HG03521 (cell line): ENCODE results near the gene PLBD2.

Experiments
- ATAC-seq: cut with Tn5 transposase; IDR thresholded peaks from one replicate; pipeline ENCODE4 v1.9.1; 2021; ENCODE audit warnings: mild to moderate bottlenecking, moderate library complexity; ENCODE audit not compliant: unreplicated experiment

Gene PLBD2

DNA sequence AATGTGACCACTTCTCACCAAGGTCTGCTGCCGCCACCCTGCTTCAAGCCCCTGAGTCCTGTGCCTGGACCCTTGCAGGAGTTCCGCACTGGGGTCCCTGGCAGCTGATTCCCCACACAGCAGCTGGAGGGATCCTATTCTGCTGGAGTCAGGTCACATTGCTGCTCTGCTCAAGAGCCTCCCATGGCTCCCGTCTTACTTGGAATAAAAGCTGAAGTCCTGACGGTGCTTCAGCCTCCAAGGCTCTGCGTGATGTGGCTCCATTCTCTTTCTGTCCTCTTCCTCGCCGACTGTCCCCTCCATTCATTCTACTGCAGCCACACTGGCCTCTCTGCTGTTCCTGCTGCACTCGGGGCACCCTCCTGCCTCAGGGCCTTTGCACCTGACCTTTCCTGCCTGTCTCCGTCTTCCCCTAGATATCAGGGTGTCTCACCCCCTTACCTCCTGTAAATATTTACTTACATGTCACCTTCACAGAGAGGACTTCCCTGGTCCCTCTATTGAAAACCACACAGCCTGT is 56.2 kb downstream of the PLBD2 start:
- no peak for ATAC-seq

DNA sequence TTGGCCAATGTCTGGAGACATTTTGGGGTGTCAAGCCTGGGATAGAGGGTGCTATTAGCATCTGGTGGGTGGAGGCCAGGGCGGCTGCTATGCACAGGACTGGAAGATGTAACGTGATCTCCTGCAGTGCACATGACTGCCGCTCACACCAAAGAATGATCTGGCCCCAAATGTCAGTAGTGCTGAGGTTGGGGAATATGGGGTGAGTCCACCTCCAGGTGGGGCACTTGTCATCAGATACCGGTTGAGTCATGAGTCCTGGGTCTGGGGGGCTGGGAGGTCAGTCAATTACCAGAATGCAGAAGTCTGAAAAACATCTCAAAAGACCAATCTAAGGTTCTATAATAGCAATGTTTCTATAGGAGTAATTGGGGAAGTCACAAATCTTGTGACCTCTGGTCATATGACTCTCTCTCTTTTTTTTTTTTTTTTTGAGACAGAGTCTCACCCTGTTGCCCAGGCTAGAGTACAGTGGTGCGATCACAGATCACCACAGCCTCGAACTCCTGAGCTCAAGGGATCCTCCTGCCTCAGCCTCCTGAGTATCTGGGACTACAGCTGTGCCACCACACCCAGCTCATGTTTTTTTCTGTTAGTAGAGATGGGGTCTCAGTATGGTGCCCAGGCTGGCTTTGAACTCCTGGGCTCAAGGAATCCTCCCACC is 57.8 kb downstream of the PLBD2 start:
- ATAC-seq, result no peak

DNA sequence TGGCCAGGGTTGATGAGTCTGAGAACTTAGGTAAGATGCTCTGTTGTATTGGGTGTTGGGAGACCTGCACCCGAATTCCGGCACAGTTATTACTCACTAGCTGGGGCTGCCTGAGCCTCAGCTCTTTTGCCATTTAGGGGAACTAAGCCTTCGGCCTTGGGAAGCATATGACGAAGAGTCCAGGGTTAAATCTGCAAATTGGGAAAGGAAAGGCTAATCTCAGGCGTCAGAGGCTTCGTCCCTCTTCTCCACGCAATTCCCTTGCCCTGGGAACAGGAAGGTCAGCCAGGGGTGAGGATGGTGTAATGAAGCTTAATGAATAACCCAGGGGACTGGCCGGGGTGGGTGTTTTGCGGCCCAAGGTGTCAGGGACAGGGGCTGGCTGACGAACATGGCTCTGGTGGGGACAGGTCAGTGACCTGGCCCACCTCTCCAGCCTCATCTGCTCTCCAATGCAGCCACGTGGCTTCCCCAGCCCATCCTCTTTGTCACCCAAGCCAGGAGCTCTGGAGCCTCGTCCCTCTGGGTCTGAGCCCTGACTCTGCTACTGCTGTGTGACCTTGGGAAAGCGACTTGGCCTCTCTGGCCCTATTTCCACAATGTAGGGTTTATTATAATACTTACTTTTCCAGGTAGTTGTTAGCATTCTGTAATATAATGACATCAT is 60.0 kb downstream of the PLBD2 start:
- ATAC-seq, result no peak

DNA sequence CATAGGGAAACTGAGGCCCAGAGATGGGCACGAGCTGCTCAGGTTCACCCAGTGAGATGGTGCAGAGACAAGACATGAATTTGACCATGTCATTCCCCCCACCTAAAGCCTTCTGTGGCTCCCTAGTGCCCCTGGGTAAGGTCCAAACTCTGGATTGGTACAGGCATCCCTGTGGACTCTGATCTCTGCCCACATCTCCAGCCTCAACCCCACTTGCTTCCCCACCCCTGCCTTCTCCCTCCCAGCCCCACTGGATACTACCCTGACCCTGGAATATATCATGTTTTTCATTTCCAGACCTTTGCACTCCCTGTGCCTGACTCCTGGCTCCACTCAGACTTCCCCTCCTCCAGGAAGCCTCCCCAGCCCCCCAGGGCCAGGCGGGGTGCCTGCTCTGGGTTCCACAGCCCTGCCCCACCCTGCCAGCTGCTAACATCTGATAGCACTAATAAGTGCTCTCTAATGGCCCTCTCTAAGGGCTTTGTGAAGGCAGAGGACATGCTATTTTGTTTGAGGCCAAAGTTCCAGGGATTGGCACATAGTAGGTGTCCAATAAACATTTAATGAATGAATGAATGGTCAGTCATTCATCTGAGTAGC is 62.7 kb downstream of the PLBD2 start:
- ATAC-seq, result no peak

DNA sequence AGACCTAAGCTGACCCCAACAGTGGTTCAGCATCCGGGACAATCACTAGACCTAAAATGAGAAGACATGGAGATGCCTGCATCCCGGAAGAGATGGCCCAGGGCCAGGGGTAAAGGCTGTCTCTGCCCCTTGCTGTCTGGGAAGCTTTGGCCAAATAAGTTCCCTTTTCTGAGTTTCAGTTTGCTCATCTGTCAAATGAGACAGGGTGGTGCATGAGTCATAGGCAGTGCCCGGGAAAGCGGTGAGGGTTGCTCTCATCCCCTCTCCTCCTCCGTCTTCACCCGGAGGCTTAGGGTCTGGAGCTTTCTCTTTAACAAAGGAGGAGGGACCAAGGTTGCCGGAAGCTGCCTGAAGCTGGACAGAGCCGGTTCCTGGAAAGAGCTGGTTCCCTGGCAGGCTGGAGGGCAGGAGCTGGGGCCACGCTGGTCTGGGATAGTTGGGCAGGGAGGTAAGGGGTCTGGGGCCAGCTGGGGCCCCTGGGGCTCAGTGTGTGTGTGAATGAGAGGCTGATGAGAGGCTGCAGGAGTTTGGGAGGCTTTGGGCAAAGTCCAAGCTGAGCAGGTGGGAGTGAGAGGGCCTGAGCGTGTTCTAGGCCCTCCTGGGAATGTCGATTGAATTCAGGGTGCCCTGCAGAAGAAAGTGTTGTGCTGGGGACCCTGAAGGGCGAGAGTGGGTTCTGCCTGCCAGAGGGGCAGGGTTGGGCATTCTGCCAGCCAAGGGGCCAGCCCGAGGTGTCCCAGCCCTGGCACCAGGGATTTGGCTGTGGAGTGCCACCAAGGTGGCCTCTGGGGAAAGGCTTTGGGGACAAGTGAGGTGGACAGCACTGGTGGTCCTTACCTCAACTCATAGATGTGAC is 63.9 kb downstream of the PLBD2 start, which contains the start of gene SDSL:
Gene SDSL, plus strand, starts transcription at position 351 of the 856 bp plus-strand sequence. CDS start 5,603 bp downstream, outside the sequence.
- peak; percentile 68 for ATAC-seq

DNA sequence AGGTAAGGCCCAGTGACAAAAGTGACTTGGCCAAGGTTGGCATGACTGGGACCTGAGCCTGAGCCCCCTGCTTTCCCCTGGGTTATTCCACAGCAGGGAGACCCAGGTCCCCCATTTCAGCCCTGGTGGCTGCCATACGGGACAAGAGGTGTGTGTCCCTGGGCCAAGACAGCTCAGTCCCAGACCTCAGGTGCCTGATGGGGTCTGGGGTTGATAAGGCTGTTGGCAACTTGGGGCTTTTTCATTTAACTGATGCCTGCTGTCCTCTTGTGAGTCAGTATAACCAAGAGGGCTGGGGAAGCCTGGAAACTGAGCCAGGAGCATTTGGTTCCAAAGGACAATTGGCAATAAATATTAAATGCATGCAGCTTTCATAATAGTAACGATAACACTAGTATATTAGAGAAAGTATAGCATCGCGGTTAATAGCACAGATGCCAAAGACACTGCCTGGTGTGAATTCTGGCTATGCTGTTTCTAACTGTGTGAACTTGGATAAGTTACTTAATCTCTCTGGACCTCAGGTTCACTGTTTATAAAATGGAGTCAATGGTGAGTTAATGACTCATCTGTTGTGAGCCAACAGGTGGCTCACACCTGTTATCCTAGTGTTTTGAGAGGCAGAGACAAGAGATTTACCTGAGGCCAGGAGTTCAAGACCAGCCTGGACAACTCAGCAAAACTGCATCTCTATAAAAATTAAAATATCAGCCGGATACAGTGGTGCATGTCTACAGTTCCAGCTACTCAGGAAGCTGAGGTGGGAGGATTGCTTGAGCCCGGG is 64.7 kb downstream of the PLBD2 start:
- ATAC-seq, result no peak

DNA sequence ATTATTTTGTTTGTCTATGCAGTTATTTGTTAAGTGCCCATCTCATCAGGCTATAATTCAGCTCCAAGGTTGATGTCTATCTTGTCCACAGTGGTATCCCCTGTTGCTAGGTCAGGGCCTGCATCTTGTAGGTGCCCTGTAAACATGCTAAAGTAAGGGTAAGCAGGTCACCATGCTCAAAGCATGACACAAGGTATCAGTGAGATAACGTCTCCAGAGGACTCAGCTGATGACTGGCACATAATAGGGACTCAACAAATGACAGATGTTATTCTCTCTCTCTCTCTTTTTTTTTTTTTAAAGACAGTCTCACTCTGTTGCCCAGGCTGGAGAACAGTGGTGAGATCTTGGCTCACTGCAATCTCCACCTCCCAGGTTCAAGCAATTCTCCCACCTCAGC is 66.1 kb downstream of the PLBD2 start:
- no peak for ATAC-seq

DNA sequence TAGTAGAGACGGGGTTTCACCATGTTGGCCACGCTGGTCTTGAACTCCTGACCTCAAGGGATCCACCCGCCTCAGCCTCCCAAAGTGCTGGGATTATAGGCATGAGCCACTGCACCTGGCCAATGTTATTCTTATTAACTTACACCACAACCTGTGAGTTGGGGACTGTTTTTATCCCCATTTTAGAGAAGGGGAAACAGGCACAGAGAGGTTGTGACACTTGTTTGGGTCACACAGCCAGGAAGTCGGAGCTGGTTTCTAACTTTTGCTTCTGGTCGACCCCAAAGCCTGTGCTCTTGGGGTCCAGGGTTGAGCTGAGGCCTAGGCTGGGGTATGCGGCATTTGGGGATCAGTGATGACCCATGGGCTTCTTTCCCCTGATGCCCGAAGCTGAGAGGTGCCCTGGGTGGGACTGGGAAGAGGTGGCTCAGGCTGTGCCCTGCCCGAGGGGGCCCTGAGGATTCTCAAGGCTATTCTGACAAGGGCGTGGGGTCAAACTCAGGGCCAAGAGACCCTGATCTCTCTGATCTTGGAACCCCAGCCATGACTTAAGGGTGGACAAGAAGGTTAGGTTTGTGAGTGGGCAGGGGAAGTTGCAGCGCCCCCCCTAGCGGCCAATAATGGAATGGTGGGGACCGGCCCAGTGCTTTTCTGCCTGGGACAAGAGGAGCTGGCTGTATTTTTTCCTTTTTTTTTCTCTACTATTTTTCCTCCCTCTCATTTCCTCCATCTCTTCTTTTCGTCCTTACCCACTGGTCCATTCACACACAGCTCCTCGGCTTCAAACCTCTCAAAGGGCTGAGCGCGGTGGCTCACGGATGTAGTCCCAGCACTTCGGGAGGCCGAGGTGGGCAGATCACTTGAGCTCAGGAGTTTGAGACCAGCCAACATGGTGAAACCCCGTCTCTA is 66.8 kb downstream of the PLBD2 start:
- no peak for ATAC-seq

DNA sequence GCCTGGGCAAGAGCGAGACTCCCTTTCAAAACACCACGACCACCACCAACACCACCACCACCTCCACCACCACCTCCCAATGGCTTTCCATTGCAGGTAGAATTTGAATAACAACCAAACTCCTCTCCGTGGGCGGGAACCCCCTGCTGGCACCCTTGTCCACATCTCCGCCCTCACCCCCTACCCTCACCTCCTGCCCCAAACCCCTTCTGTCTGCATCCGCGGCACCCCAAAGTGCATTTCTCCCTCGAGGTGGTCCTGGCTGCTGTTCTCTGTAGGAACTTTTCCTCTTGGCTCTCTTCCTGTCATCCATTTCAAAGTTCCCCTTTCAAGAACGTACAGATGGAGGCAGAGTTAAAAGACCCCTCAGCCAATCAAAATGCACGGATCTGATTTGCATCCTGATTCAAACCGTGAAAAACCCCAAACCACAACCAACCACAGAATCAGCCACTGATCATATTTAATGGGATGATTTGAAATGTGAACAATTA is 67.6 kb downstream of the PLBD2 start:
- no peak for ATAC-seq

DNA sequence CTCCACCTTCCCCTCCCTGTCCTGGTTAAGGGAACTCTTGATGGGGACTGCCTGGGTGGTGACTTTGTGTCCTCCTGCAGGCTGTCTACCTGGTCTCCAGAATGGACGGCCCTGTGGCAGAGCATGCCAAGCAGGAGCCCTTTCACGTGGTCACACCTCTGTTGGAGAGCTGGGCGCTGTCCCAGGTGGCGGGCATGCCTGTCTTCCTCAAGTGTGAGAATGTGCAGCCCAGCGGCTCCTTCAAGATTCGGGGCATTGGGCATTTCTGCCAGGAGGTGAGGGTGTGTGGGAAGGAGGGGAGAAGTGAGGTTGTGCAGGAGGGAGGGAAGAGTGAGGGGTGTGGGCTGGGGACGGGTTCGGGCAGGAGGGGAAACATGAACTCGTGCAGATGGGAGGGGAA is 69.5 kb downstream of the PLBD2 start:
- no peak for ATAC-seq

DNA sequence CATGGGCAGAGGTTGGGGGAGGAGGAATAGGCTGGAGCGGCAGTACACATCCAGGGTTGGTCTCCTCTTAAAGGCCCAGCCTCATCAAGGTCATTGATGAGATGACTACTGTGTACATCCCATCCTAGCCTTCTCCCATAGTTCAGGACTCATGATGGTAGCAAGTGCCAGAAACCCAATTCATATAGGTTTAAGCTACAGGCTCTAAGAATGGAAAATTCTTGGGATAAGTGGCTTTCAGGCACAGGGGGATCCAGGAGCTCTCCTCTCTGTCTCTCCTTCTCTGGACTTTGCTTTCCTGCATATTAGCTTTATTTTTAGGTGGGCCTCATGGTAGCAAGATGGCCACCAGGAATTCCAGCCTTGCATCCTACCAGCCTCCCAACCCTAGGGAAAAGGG is 70.1 kb downstream of the PLBD2 start:
- no peak for ATAC-seq

DNA sequence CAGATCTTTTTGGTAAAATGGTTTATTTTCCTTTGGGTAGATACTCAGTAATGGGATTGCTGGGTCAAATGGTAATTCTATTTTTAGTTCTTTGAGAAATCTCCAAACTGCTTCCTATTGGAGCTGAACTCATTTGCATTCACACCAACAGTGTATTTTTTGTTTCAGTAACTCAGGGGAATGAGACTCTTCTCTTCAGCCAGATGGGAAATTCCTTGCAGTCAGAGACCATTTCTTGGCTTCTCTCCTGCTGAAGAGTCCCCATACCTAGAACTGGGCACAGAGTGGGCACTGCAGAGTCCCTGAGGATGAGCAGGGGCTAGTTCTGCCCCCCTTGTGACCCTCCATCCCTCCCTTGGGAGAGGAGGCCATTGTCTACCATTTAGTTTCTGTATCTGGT is 74.6 kb downstream of the PLBD2 start:
- no peak for ATAC-seq

DNA sequence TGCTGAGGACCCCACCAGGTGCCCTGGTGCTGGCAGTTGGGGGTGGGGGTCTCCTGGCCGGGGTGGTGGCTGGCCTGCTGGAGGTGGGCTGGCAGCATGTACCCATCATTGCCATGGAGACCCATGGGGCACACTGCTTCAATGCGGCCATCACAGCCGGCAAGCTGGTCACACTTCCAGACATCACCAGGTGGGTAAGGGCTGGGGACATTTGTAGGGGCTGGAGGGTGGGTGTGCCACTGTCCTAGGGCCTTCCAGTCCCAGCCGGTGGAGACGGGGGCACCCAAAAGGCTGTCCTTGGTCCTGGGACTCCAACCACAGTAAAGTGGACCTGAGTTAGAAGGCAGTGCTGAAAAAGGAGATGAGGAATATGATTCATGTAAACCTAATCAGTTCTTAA is 77.0 kb downstream of the PLBD2 start:
- ATAC-seq, result no peak

DNA sequence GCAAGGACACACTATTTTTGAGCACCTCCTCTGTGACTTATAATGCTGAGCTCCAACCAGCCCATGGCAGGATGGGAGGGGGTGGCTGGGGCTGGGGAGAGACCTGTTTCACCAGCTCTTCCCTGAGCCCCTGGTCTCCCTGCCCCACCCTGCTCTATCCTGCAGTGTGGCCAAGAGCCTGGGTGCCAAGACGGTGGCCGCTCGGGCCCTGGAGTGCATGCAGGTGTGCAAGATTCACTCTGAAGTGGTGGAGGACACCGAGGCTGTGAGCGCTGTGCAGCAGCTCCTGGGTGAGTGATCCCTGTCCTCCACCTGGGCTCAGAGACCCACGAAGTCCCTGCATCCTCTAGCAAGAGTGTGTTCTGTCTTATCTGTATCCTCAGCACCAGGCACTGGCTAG is 78.2 kb downstream of the PLBD2 start:
- no peak for ATAC-seq

DNA sequence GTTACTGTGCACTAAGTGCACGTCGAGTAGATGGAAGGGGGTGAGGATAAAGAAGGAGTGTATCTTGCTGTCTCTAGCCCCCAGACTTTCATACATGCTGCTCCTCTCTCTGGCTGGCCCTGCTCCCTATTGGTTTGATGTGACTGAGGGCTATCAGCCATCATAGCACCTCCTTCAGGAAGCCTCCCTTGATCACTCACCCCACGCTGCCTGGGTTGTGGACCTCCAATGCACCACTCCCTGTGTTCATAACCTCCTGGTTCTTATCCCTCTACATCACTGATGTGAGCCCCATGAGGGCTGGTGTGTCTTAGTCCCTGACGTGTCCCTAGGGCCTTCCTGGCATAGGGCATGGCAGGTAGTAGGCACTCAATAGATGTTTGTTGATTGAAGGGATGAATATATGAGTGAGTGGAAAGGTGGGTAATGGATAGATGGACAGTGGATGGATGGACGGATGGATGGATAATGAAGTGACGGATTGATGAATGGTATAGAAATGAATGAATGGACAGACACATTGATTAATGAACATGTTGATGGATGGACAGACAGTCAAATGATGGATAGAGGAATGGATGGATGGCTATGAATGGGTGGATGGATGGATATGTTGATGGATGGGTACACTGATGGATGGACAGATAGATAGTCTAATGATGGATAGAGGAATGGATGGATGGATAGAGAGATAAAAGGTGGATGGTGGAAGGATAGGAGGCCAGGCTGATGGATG is 78.8 kb downstream of the PLBD2 start:
- ATAC-seq, result no peak

DNA sequence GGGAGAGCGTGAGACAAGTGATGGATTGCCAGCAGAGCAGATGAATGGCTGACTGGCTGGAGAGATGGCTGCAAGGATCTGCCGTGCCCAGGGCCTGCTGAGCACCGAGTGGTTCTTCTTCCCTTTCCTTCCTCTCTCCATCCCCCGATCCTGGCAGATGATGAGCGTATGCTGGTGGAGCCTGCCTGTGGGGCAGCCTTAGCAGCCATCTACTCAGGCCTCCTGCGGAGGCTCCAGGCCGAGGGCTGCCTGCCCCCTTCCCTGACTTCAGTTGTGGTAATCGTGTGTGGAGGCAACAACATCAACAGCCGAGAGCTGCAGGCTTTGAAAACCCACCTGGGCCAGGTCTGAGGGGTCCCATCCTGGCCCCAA is 79.3 kb downstream of the PLBD2 start:
- ATAC-seq, result no peak

DNA sequence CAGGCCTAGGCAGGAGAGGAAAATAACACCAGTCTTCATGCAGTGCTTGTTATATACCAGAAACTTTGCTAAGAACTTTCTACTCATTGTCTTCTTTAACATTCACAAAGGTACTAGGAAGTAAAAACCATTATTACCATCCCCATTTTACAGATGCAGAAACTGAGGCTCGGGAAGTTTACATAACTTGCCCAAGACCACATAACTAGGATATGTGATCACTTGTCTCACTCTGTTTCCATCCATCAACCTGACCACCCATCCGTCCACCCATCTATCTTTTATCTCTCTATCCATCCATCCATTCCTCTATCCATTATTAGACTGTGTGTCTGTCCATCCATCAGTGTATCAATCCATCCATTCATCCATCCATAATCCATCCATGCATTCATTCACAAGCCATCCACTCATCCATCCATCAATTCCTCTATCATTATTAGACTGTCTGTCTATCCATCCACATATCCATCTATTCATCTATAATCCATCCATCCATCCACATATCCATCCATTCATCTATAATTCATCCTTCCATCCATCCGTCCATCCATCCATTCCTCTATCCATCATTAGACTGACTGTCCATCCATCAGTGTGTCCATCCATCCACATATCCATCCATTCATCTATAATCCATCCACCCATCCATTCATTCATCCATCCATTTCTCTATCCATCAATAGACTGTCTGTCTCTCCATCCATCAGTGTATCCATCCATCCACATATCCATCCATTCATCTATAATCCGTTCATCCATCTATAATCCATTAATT is 80.3 kb downstream of the PLBD2 start:
- ATAC-seq, result no peak

DNA sequence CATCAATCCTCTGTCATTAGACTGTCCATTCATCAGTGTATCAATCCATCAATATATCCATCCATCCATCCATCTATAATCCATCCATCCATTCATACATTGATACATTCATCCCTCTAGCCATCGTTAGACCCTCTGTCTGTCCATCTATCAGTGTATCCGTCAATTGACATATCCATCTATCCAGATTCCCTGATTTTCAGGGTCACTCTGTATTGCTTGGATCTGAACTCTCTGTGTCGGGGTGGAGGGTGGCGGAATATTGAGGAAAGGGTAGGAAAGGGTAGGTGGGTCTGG is 80.9 kb downstream of the PLBD2 start:
- ATAC-seq, result no peak
